GM12878 (cell line): ENCODE data around the gene AMPH.

Experiments
- BRCA1 ChIP-seq: IDR thresholded peaks from 2 replicates; pipeline ENCODE4 v1.6.1; 2011; ENCODE audit warnings: low read depth, low read length, improper control_type of control experiment
- CEBPB ChIP-seq, 2 experiments: fragments of 150-350 bp in 1 of 2; IDR thresholded peaks; 2 replicates each; pipeline ENCODE4 v1.6.1; 2012 to 2014; ENCODE audit warnings: low read depth in 2 of 2, low read length in 2 of 2, borderline replicate concordance in 1 of 2, inconsistent platforms in 1 of 2
- CTCF ChIP-seq, 3 experiments: IDR thresholded peaks in 2 of 3; conservative IDR thresholded peaks in 1 of 3; 2 replicates each; pipeline ENCODE4 v1.5.1; 2011; ENCODE audit warnings: low read depth in 3 of 3, low read length in 3 of 3, mild to moderate bottlenecking in 3 of 3, control low read depth in 2 of 3, moderate library complexity in 2 of 3, inconsistent platforms in 1 of 3, mixed read lengths in 1 of 3; ENCODE audit not compliant: control insufficient read depth in 2 of 3, insufficient read depth in 1 of 3; ENCODE audit errors: extremely low read depth in 1 of 3
- EP300 ChIP-seq, 2 experiments: fragments of 150-350 bp in 1 of 2; IDR thresholded peaks; 2 replicates each; pipeline ENCODE4 v1.6.1; 2011 to 2012; ENCODE audit warnings: low read depth in 2 of 2, low read length in 2 of 2, borderline replicate concordance in 1 of 2, improper control_type of control experiment in 1 of 2, inconsistent platforms in 1 of 2; ENCODE audit not compliant: control insufficient read depth in 1 of 2
- EZH2 ChIP-seq: IDR thresholded peaks from 2 replicates; pipeline ENCODE4 v1.6.1; 2012; ENCODE audit warnings: low read depth, mild to moderate bottlenecking, control low read depth, inconsistent platforms, low read length, borderline replicate concordance; ENCODE audit not compliant: control insufficient read depth
- KDM1A ChIP-seq: fragments of 200-600 bp; sonication (generic); IDR thresholded peaks from 2 replicates; pipeline ENCODE4 v1.6.1; 2016; ENCODE audit warnings: borderline replicate concordance
- NFYA ChIP-seq: IDR thresholded peaks from 2 replicates; pipeline ENCODE4 v1.6.1; 2011; ENCODE audit warnings: low read depth, mild to moderate bottlenecking, low read length, improper control_type of control experiment, borderline replicate concordance
- POLR2A ChIP-seq: IDR thresholded peaks from 2 replicates; pipeline ENCODE4 v1.6.1; 2011; ENCODE audit warnings: low read depth, mild to moderate bottlenecking, low read length
- POLR2AphosphoS5 ChIP-seq: IDR thresholded peaks from 2 replicates; pipeline ENCODE4 v1.6.1; 2011; ENCODE audit warnings: mild to moderate bottlenecking, low read length, inconsistent platforms
- REST ChIP-seq: IDR thresholded peaks from 2 replicates; pipeline ENCODE4 v1.6.1; 2012; ENCODE audit warnings: mild to moderate bottlenecking, low read depth, low read length
- RFX5 ChIP-seq: IDR thresholded peaks from 2 replicates; pipeline ENCODE4 v1.6.1; 2011; ENCODE audit warnings: low read depth, low read length, improper control_type of control experiment
- RUNX3 ChIP-seq: IDR thresholded peaks from 2 replicates; pipeline ENCODE4 v1.6.1; 2012; ENCODE audit warnings: low read length, inconsistent platforms
- SIN3A ChIP-seq: IDR thresholded peaks from 2 replicates; pipeline ENCODE4 v1.6.1; 2012; ENCODE audit warnings: low read depth, low read length, improper control_type of control experiment
- TF ChIP-seq, protein P1 (sequence below): IDR thresholded peaks from 2 replicates; pipeline ENCODE4 v1.6.1; 2012; ENCODE audit warnings: low read depth, low read length, improper control_type of control experiment

DNA sequence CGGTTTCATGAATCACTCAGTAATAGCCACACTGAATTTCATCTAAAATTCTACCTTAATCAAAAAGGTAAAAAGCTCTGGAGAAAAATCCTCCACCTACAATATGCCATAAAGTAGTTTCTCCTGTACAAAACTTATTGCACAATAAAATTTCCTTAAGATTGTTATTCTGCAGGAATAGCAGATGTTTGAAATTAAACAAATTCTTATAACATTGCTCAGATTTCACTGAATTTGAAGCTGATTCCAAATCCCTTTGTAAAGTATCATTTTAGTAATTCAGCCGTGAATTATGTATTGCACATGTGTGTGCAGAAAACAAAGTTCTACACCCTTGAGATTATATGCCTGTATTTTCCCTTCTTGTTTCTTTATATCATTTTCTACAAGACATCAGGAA is 123.8 kb downstream of the AMPH start:
- TF ChIP-seq EP300 (IDR thresholded peaks at IDR 0.05; ENCODE audit: borderline replicate concordance in 1 of 2, control insufficient read depth in 1 of 2, low read depth in 2 of 2, low read length in 2 of 2) (no peak), POLR2A (no peak), RUNX3 (no peak), POLR2AphosphoS5 (no peak), CTCF (IDR thresholded peaks at IDR 0.05 in 2 of 3, conservative IDR thresholded peaks at IDR 0.05 in 1 of 3; ENCODE audit: control insufficient read depth in 2 of 3, extremely low read depth in 1 of 3, insufficient read depth in 1 of 3, low read depth in 3 of 3, low read length in 3 of 3) (no peak), SIN3A (no peak), RFX5 (no peak), CEBPB (IDR thresholded peaks at IDR 0.05; ENCODE audit: borderline replicate concordance in 1 of 2, low read depth in 2 of 2, low read length in 2 of 2) (no peak), BRCA1 (no peak), REST (no peak), EZH2 (no peak), NFYA (no peak), KDM1A (no peak)
- TF ChIP-seq, protein P1, sequence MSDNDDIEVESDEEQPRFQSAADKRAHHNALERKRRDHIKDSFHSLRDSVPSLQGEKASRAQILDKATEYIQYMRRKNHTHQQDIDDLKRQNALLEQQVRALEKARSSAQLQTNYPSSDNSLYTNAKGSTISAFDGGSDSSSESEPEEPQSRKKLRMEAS, result no peak
